Kasumi-1 (cell line): ENCODE measurements around the gene CDC42EP4.

Experiments
- DNase-seq, 2 experiments: peaks; one replicate each; lab custom pipeline; 2025; lab: John Stamatoyannopoulos, UW

The CDC42EP4 gene

DNA sequence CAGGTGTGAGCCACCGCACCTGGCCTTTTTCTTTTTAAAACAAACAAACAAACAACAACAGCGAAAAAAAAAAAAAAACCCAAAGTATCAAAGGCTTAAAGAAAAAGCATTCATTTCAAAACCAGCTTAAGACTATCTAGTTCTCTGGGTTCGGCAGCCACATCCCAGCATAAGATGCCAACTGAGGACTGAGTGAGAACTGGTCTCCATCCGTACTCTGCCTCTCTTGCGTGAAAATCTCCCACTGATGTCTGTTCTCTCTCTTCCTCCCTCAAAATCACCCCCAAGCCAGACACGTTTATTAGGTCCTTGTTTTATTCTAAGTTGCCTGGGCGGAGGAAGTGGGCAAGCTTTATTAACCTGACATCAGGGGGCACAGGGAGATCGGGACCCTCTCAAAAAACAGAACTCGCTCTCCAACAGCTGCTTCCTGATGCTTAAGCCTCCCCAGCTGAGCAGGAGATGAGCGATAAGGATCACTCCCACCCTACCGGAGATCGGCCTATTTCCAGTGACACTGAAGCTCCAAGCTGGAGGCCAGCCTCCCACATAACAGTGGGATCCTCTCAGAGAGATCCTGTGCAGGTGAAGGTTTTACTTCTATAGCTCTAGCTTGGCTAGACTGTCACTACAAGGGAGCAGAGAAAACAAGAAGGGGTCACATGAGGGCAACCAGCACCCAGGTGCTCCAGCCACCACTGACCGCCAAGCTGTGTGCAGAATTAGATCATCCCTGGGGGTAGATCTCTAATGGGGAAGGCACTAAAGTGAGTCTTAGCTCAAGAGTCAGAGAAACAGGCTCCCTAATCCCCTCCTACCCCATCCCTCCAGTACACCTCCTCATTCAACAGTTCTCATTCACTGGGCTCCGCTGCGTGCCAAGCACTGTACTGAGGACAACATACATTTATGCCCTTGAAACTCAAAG is 13.6 kb downstream of the CDC42EP4 start:
- DNase-seq = peak; percentile 59 to 80

- DNase-seq = no peak
Measured at GRCh38 chr17:73293480-73293911, 18.3 kb downstream of the CDC42EP4 start.

DNA sequence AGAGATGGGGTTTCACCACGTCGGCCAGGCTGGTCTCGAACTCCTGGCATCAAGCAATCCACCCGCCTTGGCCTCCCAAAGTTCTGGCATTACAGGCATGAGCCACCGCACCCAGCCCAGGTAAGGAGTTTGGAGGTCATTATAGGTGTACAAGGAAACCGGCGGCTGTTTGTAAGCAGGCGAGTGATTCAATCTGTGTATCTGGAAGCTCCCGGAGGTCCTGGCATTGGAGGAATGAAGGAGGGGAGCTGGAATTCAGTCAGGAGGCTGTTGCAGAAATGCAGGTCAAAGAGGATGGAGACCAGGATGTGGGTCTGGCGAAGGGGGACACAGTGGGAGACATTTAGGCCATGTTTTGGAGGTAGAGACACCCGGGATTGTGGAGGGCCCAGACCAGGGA is 18.8 kb downstream of the CDC42EP4 start:
- no peak for DNase-seq

DNA sequence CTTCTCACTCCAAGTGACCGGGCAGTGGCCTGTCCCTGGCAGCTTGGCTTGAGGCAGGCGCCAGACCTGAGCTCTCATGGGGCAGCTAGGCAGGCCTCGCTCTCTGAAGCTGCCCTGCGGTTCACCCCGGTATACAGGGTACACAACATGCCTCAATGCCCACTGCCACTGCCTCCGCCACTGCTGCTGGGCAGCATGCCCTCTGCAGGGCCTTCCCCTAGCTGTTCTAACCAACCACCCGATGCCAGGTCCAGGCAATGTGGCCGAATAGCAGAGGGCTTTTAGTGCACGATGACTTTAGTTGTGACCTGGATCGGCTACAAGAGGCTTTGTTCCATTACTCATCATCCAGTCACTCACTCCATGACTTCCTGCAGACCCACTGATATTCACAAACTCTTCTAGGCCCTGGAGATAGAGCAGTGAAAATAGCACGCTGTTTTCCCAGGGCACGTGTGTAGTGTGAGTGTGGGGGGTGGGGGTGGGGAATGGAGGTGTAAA is 19.7 kb downstream of the CDC42EP4 start:
- no peak for DNase-seq

- DNase-seq = peak in 1 of 2 experiments; percentile 38
Measured at GRCh38 chr17:73291260-73291801, 20.5 kb downstream of the CDC42EP4 start.

DNA sequence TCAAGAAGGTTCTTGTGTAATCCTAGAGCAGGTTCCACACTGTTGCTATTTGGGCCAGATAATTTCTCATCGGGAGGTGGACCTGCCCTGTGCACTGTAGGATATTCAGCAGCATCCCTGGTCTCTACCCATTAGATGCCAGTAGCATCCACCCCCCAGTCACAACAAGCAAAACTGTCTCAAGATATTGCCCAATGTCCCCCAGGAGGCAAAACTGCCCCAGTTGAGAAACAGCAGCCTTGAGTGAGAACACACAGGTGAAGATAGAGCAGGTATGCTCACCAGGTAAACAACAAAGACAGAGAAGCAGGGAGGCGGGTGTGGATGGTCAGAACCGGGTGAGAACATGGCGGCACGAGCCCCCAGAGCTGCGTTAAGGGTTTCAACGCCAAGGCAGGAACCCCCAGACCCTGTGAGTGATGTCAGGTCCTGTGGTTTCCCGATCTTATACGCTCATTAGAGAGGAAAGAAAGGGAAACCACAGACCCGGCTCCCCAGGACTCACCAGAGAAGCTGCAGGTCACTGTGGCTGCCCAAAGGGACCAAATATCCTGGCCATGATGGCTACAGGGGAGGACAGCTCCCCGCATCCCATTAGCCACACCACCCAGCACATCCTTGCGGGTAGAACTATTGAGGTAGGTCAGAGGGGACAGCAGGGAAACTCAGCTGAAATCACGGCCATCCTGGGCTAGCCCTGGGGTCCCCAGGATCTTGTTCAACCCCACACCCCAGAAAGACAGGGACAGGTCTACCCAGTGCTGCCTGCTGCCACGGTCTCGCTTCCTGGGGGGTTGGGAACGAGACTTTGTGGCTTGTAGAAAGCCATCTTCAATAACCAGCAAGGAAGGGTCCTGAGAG is 21.2 kb downstream of the CDC42EP4 start:
- DNase-seq = no peak

DNA sequence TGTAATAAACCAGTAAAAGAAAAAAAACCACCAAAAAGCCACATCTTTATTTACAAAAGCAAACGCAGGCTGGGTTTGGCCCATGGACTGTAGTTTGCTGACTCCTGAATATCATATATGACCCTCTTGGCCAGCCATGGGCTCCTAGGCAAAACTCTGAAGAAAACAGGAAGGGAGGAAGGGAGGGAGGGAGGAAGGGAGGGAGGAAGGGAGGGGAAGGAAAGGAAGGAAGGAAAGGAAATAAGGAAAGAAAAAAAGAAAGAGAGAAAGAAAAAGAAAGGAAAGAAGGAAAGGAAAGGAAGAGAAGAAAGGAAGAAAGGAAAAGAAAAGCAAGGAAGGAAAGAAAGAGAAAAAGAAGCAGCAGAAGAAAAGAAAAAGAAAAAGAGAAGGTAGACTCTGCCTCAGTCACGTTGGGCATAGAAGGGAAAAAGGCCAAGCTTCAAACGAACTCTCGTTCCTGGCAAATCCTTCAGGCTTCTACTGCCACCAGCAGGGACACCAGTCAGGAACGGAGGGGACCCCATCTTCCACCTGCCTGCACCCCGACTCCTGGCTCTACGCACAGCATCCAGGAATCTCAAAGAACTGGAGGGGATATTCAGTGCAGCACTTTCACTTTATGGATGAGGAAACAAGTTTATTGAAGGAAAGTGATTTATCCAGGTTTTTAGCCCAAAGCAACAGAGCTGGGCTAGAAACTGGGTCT is 22.1 kb downstream of the CDC42EP4 start:
- no peak for DNase-seq

DNA sequence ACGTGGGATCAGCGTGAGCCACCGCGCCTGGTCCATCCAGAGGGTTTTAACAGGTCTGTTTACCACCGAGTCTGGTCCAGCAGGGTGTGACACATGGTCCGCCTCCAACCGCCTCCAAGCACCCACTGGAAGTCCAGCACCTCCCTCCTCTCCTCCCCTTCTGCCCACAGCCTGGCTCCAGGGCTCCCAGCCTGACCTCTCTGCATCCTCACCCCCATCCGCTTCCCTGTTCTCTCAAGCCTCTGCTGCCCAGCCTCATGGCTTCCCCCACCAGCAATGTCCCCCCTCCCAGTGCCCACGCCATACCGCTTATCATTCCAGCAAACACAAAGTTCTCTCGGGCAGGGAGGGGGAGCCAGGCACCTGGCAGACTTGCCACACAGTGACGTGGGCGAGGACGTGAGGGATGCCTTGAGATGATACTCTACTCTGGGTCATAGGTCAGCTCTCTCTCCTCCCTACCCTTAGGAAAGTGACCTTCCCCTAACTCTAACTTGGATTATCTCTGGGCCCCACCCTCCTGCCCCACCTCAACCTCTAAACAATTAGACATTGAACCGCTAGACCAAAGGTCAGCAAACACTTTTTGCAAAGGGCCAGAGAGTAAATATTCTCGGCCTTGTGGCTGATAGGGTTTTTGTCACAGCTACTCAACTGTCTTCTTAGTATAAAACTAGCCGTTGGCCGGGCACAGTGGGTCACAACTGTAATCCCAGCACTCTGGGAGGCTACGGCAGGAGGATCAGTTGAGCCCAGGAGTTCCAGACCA is 23.1 kb downstream of the CDC42EP4 start:
- DNase-seq = no peak

DNA sequence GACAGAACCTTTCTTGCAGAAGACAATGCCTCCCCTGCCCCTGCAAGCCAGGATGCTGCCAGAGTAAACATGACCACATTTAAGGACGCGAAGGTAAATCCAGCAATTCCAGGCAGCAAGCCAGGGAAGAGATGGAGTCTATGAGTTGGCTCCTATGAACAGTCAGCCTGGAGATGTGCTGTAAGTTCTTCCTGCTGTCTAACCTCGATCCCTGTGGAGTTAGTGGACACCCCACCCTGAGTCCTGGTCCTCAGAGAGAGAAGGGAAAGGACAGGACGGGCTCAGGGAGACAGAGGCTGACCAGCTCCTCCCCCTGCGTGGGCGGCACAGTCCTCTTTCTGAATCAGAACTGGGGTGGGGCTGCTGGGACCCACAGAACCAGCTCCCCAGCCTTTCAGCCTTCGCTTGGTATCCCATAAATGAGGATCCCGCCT is 24.9 kb downstream of the CDC42EP4 start:
- no peak for DNase-seq

DNA sequence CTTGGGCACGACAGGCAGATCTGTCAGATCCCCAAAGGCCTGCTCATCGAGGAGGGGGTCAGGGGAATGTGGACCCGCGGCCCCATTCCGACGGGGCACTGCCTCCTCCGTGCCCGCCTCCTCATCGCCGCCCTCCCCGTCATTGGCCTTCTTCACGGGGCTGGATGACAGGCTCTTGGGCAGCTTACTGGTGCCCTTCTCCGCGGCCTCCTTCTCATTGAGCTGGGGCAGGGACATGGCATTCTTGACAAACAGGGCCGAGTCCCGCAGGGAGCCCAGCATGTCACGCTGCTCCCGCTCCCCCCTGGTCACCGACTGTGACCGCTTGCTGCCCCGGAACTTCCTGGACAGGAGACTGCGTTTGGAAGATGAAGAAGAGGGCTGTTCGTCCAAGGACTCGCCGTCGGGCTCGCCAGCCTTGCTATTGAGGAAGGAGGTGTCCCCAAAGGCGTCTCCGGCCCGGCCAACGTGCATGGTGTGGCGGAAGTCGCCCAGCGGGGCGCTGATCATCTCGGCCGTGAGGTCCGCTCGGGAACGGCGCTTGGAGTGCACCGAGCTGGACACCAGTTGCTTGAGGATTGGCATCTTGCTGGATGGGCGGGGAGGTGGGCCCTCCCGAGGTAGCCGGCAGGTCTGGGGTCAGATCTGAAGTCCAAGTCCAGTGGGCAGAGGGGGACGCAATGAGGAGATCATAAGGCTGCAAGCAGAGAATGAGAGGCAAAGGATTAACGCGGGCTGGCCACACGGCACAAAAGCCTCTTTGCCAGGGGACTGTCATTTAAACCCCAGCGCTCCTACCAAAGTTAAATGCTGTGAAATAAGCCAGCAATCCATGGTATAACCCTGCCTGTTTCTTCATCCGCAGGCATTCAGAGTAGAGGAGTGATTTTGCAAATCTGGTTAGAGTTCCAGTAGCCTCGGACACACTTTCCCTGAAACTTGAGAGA is 25.6 kb downstream of the CDC42EP4 start:
- DNase-seq = no peak

GRCh38 chr17:73285603-73285908 is 26.2 kb downstream of the CDC42EP4 start:
- DNase-seq = no peak

DNA sequence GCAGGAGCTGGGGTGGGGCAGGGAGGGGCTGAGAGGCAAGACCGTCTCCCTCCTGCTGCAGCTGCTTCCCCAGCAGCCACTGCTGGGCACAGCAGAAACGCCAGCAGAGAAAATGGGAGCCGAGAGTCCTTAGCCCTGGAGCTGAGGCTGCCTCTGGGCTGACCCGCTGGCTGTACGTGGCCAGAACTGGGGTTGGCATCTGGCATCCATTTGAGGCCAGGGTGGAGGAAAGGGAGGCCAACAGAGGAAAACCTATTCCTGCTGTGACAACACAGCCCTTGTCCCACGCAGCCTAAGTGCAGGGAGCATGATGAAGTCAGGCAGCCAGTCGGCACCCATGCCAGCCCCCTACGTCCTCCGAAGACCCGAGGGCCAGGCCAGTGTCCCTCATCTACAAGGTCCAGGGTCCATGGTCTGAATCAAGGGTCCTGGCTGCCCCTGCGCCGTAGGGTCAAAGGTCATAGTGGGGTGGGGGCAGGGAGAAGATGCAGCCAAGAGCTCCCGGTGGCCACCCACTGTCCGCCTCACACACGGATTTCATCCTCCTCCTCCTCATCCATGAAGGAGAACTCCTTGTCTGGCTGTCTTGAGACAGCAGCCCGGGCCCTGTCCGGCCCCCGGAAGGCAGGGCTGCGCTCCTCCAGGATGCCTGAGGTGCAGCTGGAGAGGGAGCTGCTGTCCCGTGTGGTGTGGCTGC is 26.7 kb downstream of the CDC42EP4 start:
- DNase-seq = no peak

- DNase-seq = no peak
Measured at GRCh38 chr17:73284354-73284753, 27.4 kb downstream of the CDC42EP4 start.

DNA sequence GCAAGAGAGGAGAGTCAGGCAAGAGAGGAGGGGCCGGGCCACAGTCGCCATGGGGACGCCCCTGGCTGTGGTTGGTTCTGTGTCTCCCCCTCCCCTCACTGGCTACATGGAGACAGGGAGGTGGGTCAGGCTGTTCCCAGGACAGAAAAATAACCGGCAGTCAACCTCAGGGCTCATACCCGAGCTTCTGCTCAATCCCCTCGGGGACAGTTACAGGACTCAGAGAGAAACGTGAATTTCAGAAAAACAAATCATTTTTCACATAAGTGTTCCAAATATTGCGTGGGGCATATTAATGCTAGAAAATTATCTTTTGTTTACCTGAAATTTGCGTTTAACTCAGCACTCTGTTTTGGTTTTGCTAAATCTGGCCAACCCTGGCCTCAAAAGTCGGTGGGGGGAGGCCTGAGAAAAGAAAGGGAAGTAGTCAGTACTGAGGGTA is 27.9 kb downstream of the CDC42EP4 start:
- peak; percentile 14 to 24 for DNase-seq

GRCh38 chr17:73283250-73283649 is 28.6 kb downstream of the CDC42EP4 start:
- no peak for DNase-seq

GRCh38 chr17:73282629-73283028 is 29.2 kb downstream of the CDC42EP4 start:
- no peak for DNase-seq

GRCh38 chr17:73281928-73282327 is 29.9 kb downstream of the CDC42EP4 start:
- DNase-seq = no peak

GRCh38 chr17:73280191-73280590 is 31.6 kb downstream of the CDC42EP4 start:
- no peak for DNase-seq

GRCh38 chr17:73279704-73280103 is 32.1 kb downstream of the CDC42EP4 start:
- DNase-seq = no peak
